A673 (cell line): ENCODE measurements around the gene UPK3BL1. TPM values are rescaled to one million over a fixed set of nuclear protein-coding genes. Genes with fewer than 3 reads are reported as not detected.
"Not testable (repeated sequence)": the region's sequence is repeated elsewhere in the genome, so short reads cannot be mapped to it uniquely, and the experiment has no call there.

Experiments
- BruUV-seq: library from RNA; stranded (reverse); fragments of 400-500 nt; replicated peaks from 2 replicates; lab custom pipeline; 2021; lab: Mats Ljungman, UMichigan
- CTCF ChIA-PET: fragments of 300-600 bp; sonication (Branson Sonifier 250); formaldehyde crosslinking; loops from one replicate; lab custom pipeline; 2022; ENCODE audit warnings: antibody characterized with exemption; lab: Charles Lee
- POLR2A ChIA-PET: fragments of 300-600 bp; sonication (Branson Sonifier 250); formaldehyde crosslinking; loops from one replicate; lab custom pipeline; 2022; ENCODE audit warnings: antibody characterized with exemption; ENCODE audit not compliant: low non-redundant PET; lab: Charles Lee
- DNase-seq: peaks from one replicate; pipeline ENCODE4 v3.0.0-alpha.2; 2015; ENCODE audit warnings: low spot score
- H3K27ac ChIP-seq: fragments of 200-600 bp; sonication (generic); 2 replicates; pipeline ENCODE4 v1.5.1; 2016; ENCODE audit warnings: mixed run types, low read depth, mild to moderate bottlenecking, mixed read lengths, antibody characterized with exemption, low read length; ENCODE audit not compliant: poor library complexity, severe bottlenecking
- H3K27me3 ChIP-seq: fragments of 200-600 bp; sonication (generic); replicated peaks from 2 replicates; pipeline ENCODE4 v1.6.1; 2017; ENCODE audit warnings: mixed run types, low read depth, mild to moderate bottlenecking, mixed read lengths, antibody characterized with exemption, low read length; ENCODE audit not compliant: insufficient read depth, poor library complexity
- H3K36me3 ChIP-seq: fragments of 200-600 bp; sonication (generic); 2 replicates; pipeline ENCODE4 v1.6.1; 2016; ENCODE audit warnings: mixed run types, mild to moderate bottlenecking, mixed read lengths, antibody characterized with exemption, low read length; ENCODE audit not compliant: insufficient read depth, poor library complexity, severe bottlenecking
- H3K4me1 ChIP-seq: fragments of 200-600 bp; sonication (generic); 2 replicates; pipeline ENCODE4 v1.6.1; 2017; ENCODE audit warnings: mixed run types, mild to moderate bottlenecking, mixed read lengths, antibody characterized with exemption, low read length; ENCODE audit not compliant: insufficient read depth, poor library complexity, severe bottlenecking
- H3K4me3 ChIP-seq: fragments of 200-600 bp; sonication (generic); 2 replicates; pipeline ENCODE4 v1.5.1; 2016; ENCODE audit warnings: low read depth, mixed run types, mild to moderate bottlenecking, mixed read lengths, low read length; ENCODE audit not compliant: poor library complexity, severe bottlenecking
- H3K9me3 ChIP-seq: fragments of 200-600 bp; sonication (generic); 2 replicates; pipeline ENCODE4 v1.6.1; 2016; ENCODE audit warnings: mixed run types, low read depth, mild to moderate bottlenecking, mixed read lengths, antibody characterized with exemption, low read length; ENCODE audit not compliant: poor library complexity, severe bottlenecking
- intact Hi-C: fragments of 100-400 bp; cut with micrococcal nuclease; formaldehyde crosslinking; loops from one replicate; pipeline ENCODE4 v1.10.0; 2022; ENCODE audit not compliant: unreplicated experiment
- total RNA-seq: library from RNA; stranded (reverse); gene quantifications from 2 replicates; pipeline ENCODE4 v1.2.3, GENCODE V29; 2021

The UPK3BL1 gene
- total RNA-seq, 1 experiment from 2014 or later = 10.4 TPM

DNA sequence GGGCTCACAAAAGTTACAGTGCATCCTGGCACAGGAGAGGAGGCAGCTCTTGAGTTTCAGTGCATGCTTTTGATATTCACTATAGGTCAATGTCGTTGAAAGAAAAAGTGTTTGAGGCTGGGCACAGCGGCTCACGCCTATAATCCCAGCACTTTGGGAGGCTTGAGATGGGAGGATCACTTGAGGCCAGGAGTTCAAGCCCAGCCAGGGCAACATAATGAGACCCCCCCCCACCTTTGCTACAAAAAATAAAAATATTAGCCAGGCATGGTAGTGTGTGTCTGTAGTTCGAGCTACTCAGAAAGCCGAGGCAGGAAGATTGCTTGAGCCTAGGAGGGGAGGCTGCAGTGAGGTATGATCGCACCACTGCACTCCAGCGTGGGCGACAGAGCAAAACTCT lies 24.5 kb downstream of the UPK3BL1 start:
- H3K4me1 ChIP-seq, BruUV-seq, H3K27ac ChIP-seq, DNase-seq, H3K9me3 ChIP-seq, H3K36me3 ChIP-seq, POLR2A ChIA-PET, CTCF ChIA-PET, H3K4me3 ChIP-seq, intact Hi-C loops, H3K27me3 ChIP-seq: not testable (repeated sequence)

GRCh38 chr7:102616507-102617125 lies 26.0 kb downstream of the UPK3BL1 start, which contains the start of gene RASA4:
RASA4 (minus strand) TSS chr7:102616756; CDS start chr7:102616689, 67 bp downstream.
- H3K27me3 ChIP-seq, BruUV-seq, intact Hi-C loops, H3K27ac ChIP-seq, H3K4me1 ChIP-seq, H3K36me3 ChIP-seq, CTCF ChIA-PET, DNase-seq, POLR2A ChIA-PET, H3K4me3 ChIP-seq, H3K9me3 ChIP-seq: not testable (repeated sequence)

DNA sequence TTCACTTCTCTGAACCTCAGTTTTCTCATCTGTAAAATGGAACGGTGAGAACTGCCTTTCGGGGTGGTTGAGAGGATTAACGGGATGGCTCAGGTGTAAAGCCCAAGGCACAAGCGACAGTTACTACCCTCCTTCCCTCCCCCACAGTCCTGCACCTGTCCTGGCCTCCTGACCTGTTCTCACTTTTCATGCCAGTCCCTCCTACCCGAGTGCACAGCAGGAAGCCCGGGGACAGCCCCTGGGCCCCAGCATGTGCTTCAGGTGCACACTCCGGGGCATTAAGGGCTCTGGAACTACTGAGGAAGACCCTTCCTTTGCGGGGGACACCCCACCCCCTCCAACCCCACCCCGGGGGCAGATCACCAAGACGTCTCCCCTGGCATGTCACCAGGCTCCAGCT lies 26.7 kb downstream of the UPK3BL1 start:
- DNase-seq, H3K27ac ChIP-seq, H3K36me3 ChIP-seq, CTCF ChIA-PET, H3K27me3 ChIP-seq, H3K9me3 ChIP-seq, BruUV-seq, H3K4me1 ChIP-seq, intact Hi-C loops, POLR2A ChIA-PET, H3K4me3 ChIP-seq: not testable (repeated sequence)

GRCh38 chr7:102614873-102615272 lies 27.7 kb downstream of the UPK3BL1 start:
- H3K27me3 ChIP-seq, H3K9me3 ChIP-seq, POLR2A ChIA-PET, CTCF ChIA-PET, intact Hi-C loops, H3K4me1 ChIP-seq, DNase-seq, H3K27ac ChIP-seq, H3K36me3 ChIP-seq, H3K4me3 ChIP-seq, BruUV-seq: not testable (repeated sequence)

DNA sequence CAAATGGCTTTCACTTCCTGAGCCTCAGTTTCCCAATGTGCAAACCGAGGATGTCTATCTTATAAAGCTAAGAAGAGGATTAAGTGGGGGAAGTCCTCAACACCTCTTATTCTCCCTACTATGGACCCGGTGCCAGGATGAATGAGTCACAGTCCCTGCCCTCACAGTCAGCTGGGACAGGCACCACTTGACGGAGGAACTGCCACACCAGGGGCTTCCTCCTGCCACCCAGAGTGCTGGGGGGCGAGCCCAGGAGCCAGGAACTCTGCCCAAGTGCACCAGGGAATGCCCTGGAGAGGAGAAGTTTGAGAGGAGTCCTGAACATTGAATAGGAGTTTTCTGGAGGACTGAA lies 28.3 kb downstream of the UPK3BL1 start:
- H3K4me1 ChIP-seq, H3K36me3 ChIP-seq, POLR2A ChIA-PET, DNase-seq, BruUV-seq, H3K27me3 ChIP-seq, H3K4me3 ChIP-seq, intact Hi-C loops, H3K9me3 ChIP-seq, H3K27ac ChIP-seq, CTCF ChIA-PET: not testable (repeated sequence)

DNA sequence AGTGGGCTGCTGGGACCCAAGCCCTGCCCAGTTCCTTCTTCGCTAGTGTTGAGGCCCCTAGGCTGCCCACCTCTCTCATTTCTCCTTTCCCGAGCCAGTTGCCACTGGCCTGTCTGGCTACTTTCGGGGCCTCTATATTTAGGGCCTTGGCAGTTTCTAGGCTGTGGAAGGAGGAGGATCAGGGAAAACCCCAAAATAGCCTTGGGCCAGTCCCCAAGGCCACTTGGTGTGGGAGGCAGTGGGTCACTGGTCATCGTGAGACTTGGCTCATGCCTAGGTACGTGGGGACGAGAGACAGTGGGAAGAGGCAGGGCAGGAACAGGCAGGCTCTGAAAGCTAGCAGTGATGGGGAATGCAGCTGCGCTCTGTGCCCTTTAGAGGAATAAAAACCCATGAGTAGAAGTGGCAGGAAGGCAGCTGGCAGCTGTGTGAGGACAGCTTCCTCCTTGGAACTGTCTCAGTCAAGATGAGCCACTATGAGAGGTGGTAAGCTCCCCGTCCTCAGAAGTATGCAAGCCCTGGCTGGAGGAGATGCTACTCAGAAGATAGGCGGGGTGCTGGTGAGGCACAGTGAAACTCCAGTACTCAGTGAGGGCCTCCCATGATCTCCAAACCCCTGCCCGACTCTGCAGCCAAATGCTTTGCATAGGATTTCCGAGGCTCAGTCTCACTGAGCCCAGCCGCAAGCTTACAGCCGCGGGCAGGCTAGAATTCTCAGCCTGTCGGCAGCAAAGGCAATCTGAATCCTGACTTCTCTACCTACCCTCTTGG lies 28.8 kb downstream of the UPK3BL1 start:
- DNase-seq, H3K36me3 ChIP-seq, H3K27ac ChIP-seq, H3K27me3 ChIP-seq, H3K4me3 ChIP-seq, POLR2A ChIA-PET, H3K4me1 ChIP-seq, intact Hi-C loops, BruUV-seq, H3K9me3 ChIP-seq, CTCF ChIA-PET: not testable (repeated sequence)

DNA sequence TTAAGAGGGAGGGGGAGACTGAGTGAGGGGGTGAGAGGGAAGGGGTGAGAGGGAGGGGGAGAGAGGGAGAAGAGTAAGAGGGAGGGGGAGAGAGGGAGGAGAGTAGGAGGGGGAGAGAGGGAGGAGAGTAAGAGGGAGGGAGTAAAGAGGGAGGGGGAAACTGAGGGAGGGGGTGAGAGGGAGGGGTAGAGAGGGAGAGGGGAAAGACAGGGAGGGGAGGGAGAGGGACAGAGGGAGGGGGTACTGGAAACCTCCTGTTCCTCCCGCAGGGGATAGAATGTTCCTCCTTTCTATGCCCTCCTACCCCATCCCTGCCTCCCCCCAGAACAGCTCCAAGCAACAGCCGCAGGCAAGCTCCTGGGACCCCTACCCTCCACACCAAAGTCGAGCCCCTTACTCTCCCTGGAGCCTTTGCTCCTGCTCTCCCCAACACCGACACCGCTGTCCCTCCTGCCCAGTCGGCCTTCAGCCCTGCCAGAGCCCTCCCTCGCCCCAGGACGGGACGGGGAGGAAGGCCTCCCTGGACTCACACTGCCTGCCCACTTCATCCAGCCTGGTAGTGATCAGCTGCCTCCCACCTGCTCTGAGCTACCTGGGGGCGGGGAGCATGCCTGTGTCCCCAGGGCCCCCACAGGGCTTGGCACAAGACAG lies 30.8 kb downstream of the UPK3BL1 start:
- H3K4me3 ChIP-seq, POLR2A ChIA-PET, H3K36me3 ChIP-seq, CTCF ChIA-PET, H3K27ac ChIP-seq, H3K9me3 ChIP-seq, H3K27me3 ChIP-seq, H3K4me1 ChIP-seq, intact Hi-C loops, BruUV-seq: not testable (repeated sequence)
- DNase-seq = peak; percentile 11
